ENCODE measurements around the gene ADAM33. TPM values are rescaled to one million over a fixed set of nuclear protein-coding genes. Genes with fewer than 3 reads are reported as not detected.
A peak's percentile ranks its signal among the peaks of the same experiment; 100 is the strongest.

ADAM33 gene
- total RNA-seq, 4 donors from 2014 or later = 5.6 to 175 (median 23.3) TPM

DNA sequence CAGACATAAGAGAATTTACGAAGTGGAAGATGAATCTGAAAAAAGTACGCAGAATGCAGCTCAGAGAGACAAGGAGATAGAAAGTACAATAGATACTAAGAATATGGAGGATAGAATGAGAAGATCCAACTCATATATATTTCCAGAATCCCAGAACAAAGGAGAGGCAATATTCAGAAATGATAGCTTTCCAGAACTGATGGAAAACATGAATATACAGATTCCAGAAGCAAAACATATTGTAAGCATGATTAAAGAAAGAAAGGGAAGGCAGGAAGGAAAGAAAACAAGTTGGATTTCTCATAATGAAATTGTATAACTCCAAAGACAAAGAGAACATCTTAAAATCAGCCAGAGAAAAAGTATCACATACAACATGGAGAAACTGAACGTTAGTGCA lies 41.6 kb downstream of the ADAM33 start:
- Histone ChIP-seq H3K27me3 (no peaks in the 10 kb centered on the region), H3K27ac (no peak overlapping the region), H3K4me1 (no peaks in the 10 kb centered on the region), H3K4me3 (no peak overlapping the region), H3K9me3 (no peaks in the 10 kb centered on the region), H3K36me3 (peaks cover 0 to 41% (median 0%) of the 10 kb centered on the region in 3 donors)
- TF ChIP-seq, protein P1, sequence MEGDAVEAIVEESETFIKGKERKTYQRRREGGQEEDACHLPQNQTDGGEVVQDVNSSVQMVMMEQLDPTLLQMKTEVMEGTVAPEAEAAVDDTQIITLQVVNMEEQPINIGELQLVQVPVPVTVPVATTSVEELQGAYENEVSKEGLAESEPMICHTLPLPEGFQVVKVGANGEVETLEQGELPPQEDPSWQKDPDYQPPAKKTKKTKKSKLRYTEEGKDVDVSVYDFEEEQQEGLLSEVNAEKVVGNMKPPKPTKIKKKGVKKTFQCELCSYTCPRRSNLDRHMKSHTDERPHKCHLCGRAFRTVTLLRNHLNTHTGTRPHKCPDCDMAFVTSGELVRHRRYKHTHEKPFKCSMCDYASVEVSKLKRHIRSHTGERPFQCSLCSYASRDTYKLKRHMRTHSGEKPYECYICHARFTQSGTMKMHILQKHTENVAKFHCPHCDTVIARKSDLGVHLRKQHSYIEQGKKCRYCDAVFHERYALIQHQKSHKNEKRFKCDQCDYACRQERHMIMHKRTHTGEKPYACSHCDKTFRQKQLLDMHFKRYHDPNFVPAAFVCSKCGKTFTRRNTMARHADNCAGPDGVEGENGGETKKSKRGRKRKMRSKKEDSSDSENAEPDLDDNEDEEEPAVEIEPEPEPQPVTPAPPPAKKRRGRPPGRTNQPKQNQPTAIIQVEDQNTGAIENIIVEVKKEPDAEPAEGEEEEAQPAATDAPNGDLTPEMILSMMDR (IDR thresholded peaks at IDR 0.05) = no peak
- DNase-seq = no peak

- H3K9me3 ChIP-seq = no peaks in the 10 kb centered on the region
- H3K4me1 ChIP-seq = no peaks in the 10 kb centered on the region
- peaks cover 0 to 14% (median 0%) of the 10 kb centered on the region in 3 donors for H3K36me3 ChIP-seq
- H3K27ac ChIP-seq = no peak overlapping the region
- H3K4me3 ChIP-seq = no peak overlapping the region
- TF ChIP-seq POLR2A (IDR thresholded peaks at IDR 0.05) = no peak
- TF ChIP-seq, protein P1 (IDR thresholded peaks at IDR 0.05) = no peak
- no peak for DNase-seq
- no peaks in the 10 kb centered on the region for H3K27me3 ChIP-seq
Observed at GRCh38 chr20:3635346-3635745, 46.5 kb downstream of the ADAM33 start.

- Histone ChIP-seq H3K4me3 (no peak overlapping the region), H3K36me3 (peaks cover 0 to 7% (median 0%) of the 10 kb centered on the region in 3 donors), H3K4me1 (no peaks in the 10 kb centered on the region), H3K9me3 (no peaks in the 10 kb centered on the region), H3K27ac (no peak overlapping the region), H3K27me3 (no peaks in the 10 kb centered on the region)
- TF ChIP-seq POLR2A (IDR thresholded peaks at IDR 0.05) = no peak
- TF ChIP-seq, protein P1 (IDR thresholded peaks at IDR 0.05) = no peak
- DNase-seq = no peak
Observed at GRCh38 chr20:3633913-3634478, 47.8 kb downstream of the ADAM33 start.

DNA sequence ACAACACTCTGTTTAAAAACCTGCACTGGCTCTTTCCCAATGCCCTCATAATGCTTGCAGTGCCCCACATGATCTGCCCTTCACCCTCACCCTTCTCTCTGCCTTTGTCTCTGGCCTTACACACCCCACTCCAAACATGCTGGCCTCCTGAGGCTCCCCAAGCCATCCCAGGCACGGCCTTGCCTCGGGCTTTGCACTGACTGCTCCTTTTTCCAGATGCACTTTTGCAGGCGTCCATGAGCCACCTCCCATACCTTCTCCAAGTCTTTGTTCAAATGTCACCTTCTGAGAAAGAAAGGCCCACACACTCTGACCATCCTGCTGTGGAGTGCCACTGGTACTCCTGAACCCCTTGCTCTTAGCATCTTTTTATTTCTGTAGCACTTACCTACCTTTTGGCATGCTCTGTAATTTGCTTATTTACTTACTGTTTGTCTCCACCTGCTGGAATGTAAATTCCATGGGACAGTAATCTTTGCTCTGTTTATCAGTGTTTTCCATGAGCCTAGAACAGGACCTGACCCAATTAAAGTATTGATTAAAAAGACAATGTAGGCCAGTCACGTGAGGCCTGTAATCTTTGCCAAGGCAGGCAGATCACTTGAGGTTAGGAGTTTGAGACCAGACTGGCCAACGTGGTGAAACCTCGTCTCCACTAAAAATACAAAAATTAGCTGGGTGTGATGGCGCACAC lies 49.4 kb downstream of the ADAM33 start:
- Histone ChIP-seq H3K27me3 (no peaks in the 10 kb centered on the region), H3K4me1 (no peaks in the 10 kb centered on the region), H3K9me3 (no peaks in the 10 kb centered on the region), H3K36me3 (peaks cover 0 to 20% (median 0%) of the 10 kb centered on the region in 3 donors), H3K27ac (no peak overlapping the region), H3K4me3 (no peak overlapping the region)
- TF ChIP-seq, protein P1 (IDR thresholded peaks at IDR 0.05) = peak in 1 of 6 experiments; percentile 4
- no peak for TF ChIP-seq POLR2A (IDR thresholded peaks at IDR 0.05)
- DNase-seq = no peak

- Histone ChIP-seq H3K9me3 (no peaks in the 10 kb centered on the region), H3K36me3 (peaks cover 0 to 21% (median 0%) of the 10 kb centered on the region in 3 donors), H3K4me1 (no peaks in the 10 kb centered on the region), H3K27ac (no peak overlapping the region), H3K4me3 (no peak overlapping the region), H3K27me3 (no peaks in the 10 kb centered on the region)
- DNase-seq = no peak
- no peak for TF ChIP-seq POLR2A (IDR thresholded peaks at IDR 0.05)
- TF ChIP-seq, protein P1 (IDR thresholded peaks at IDR 0.05) = no peak
Observed at GRCh38 chr20:3631534-3631933, 50.3 kb downstream of the ADAM33 start.

All from Peyer's patch (tissue), 4 donors.